PC-3 (cell line): Measurements from ENCODE around the gene RAB40C. TPM values are rescaled to one million over a fixed set of nuclear protein-coding genes. Genes with fewer than 3 reads are reported as not detected.

Experiments
- ATAC-seq: fragments of 200-7000 bp; cut with Tn5 transposase; 2 replicates; pipeline ENCODE4 v1.9.1; 2020; ENCODE audit warnings: mild to moderate bottlenecking, moderate library complexity
- BruUV-seq: library from RNA; stranded (reverse); fragments of 400-500 nt; replicated peaks from 2 replicates; lab custom pipeline; 2021; lab: Mats Ljungman, UMichigan
- CTCF ChIA-PET: fragments of 300-600 bp; sonication (Branson Sonifier 250); formaldehyde crosslinking; loops from one replicate; lab custom pipeline; 2022; ENCODE audit warnings: antibody characterized with exemption; lab: Charles Lee
- POLR2A ChIA-PET: fragments of 300-600 bp; sonication (Branson Sonifier 250); formaldehyde crosslinking; loops from one replicate; lab custom pipeline; 2022; ENCODE audit warnings: antibody characterized with exemption; ENCODE audit not compliant: unreplicated experiment; lab: Charles Lee
- DNase-seq: peaks from one replicate; pipeline ENCODE4 v3.0.0-alpha.2; 2015
- H2AFZ ChIP-seq: fragments of 300-600 bp; sonication (generic); 2 replicates; pipeline ENCODE4 v1.6.0; 2016; ENCODE audit warnings: antibody characterized with exemption, low read length
- H3F3A ChIP-seq: fragments of 300-600 bp; sonication (generic); one replicate; pipeline ENCODE4 v1.6.0; 2017; ENCODE audit warnings: antibody characterized with exemption, low read length, control low read depth, mild to moderate bottlenecking; ENCODE audit not compliant: unreplicated experiment
- H3K27ac ChIP-seq: fragments of 300-600 bp; sonication (generic); 2 replicates; pipeline ENCODE4 v1.5.1; 2016; ENCODE audit warnings: mild to moderate bottlenecking, low read length
- H3K27me3 ChIP-seq: fragments of 300-600 bp; sonication (generic); 2 replicates; pipeline ENCODE4 v1.6.1; 2016; ENCODE audit warnings: low read length, mixed read lengths
- H3K36me3 ChIP-seq: fragments of 300-600 bp; sonication (generic); 2 replicates; pipeline ENCODE4 v1.6.1; 2016; ENCODE audit warnings: low read depth, mixed run types, low read length, mixed read lengths
- H3K4me1 ChIP-seq: fragments of 300-600 bp; sonication (generic); 2 replicates; pipeline ENCODE4 v1.5.1; 2016; ENCODE audit warnings: low read length; ENCODE audit not compliant: insufficient read depth
- H3K4me2 ChIP-seq: fragments of 300-600 bp; sonication (generic); 2 replicates; pipeline ENCODE4 v1.6.0; 2016; ENCODE audit warnings: low read length
- H3K4me3 ChIP-seq: fragments of 300-600 bp; sonication (generic); 2 replicates; pipeline ENCODE4 v1.5.1; 2016; ENCODE audit warnings: mild to moderate bottlenecking, low read length, mixed read lengths
- H3K79me2 ChIP-seq: fragments of 300-600 bp; sonication (generic); 2 replicates; pipeline ENCODE4 v1.6.1; 2017; ENCODE audit warnings: low read length, mixed read lengths
- H3K9ac ChIP-seq: fragments of 300-600 bp; sonication (generic); 2 replicates; pipeline ENCODE4 v1.6.0; 2016; ENCODE audit warnings: mild to moderate bottlenecking, low read length
- H3K9me2 ChIP-seq: fragments of 300-600 bp; sonication (generic); replicated peaks from 2 replicates; pipeline ENCODE4 v1.6.1; 2016; ENCODE audit warnings: mixed run types, low read length, mixed read lengths
- H3K9me3 ChIP-seq: fragments of 300-600 bp; sonication (generic); 2 replicates; pipeline ENCODE4 v1.6.1; 2016; ENCODE audit warnings: low read length, mixed read lengths
- H4K20me1 ChIP-seq: fragments of 300-600 bp; sonication (generic); 2 replicates; pipeline ENCODE4 v1.6.1; 2016; ENCODE audit warnings: low read length, mixed read lengths
- CTCF ChIP-seq: fragments of 300-600 bp; sonication (generic); conservative IDR thresholded peaks from 2 replicates; pipeline ENCODE4 v1.5.1; 2017; ENCODE audit warnings: antibody characterized with exemption, low read depth, mild to moderate bottlenecking, low read length
- EZH2 ChIP-seq: fragments of 300-600 bp; sonication (generic); IDR thresholded peaks from one replicate; pipeline ENCODE4 v1.6.1; 2017; ENCODE audit warnings: antibody characterized with exemption, mild to moderate bottlenecking, low read length; ENCODE audit not compliant: unreplicated experiment
- EZH2phosphoT487 ChIP-seq: fragments of 300-600 bp; sonication (generic); IDR thresholded peaks from 2 replicates; pipeline ENCODE4 v1.6.1; 2018; ENCODE audit warnings: mild to moderate bottlenecking, antibody characterized with exemption, low read length, borderline replicate concordance
- intact Hi-C: fragments of 100-400 bp; cut with micrococcal nuclease; formaldehyde crosslinking; loops from 2 replicates; pipeline ENCODE4 v1.9.0; 2023
- total RNA-seq: library from RNA; depleted of rRNA; stranded (reverse); fragments of >200 nt; gene quantifications from 2 replicates; pipeline ENCODE4 v1.2.3, GENCODE V29; 2014

RAB40C gene
- total RNA-seq, 1 experiment from 2014 or later: 19.5 TPM

- H3K4me3 ChIP-seq: no peak overlapping the region
- no peak for TF ChIP-seq EZH2phosphoT487
- TF ChIP-seq EZH2: no peak
- no peak for TF ChIP-seq CTCF
- no peaks in the 10 kb centered on the region for H3F3A ChIP-seq
- no TSS peak for BruUV-seq
- H2AFZ ChIP-seq: no peak overlapping the region
- H3K36me3 ChIP-seq: no peaks in the 10 kb centered on the region
- no peak overlapping the region for H3K27ac ChIP-seq
- H3K9me2 ChIP-seq: no peaks in the 10 kb centered on the region
- intact Hi-C loops: loop anchor here (10.0 kb wide), 1 partner anchor 56 kb away; the partner anchor contains the start of gene CAPN15
- POLR2A ChIA-PET: no interaction called here
- CTCF ChIA-PET: no interaction called here
- no peak overlapping the region for H3K4me2 ChIP-seq
- no peaks in the 10 kb centered on the region for H4K20me1 ChIP-seq
- ATAC-seq: no peak
- H3K79me2 ChIP-seq: no peaks in the 10 kb centered on the region
- no peaks in the 10 kb centered on the region for H3K27me3 ChIP-seq
- no peaks in the 10 kb centered on the region for H3K4me1 ChIP-seq
- DNase-seq: no peak
- no peaks in the 10 kb centered on the region for H3K9me3 ChIP-seq
- H3K9ac ChIP-seq: no peak overlapping the region
These were observed 9.5 kb upstream of the RAB40C start for GRCh38 chr16:580141-580945.

DNA sequence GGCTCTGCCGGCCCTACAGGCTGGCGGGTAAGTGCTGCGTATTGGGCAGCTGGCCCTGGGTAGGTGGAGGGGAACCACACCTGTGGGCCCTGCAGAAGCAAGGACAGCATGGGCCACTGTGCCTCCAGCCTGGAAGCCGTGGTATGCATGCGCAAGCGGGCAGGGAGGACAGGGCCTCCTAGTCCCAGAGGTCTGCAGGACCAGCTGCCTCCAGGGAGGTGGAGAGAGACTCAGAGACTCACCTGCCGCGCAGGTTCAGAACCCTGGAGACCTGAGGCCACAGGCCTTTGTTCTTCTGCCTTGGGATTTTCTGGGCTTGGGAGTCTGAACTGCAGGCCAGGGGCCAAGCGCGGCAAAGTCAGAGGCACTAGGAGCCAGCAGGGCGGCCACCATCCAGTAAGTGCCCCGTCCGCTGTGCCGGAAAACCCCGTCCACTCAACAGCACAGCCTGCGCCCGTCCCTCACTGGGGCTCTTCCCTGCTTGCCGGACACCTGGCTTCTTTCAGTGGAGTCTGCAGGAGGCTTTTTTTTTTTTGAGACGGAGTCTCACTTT lies 8.8 kb upstream of the RAB40C start:
- no TSS peak for BruUV-seq
- POLR2A ChIA-PET: no interaction called here
- ATAC-seq: no peak
- H4K20me1 ChIP-seq: no peaks in the 10 kb centered on the region
- no peak overlapping the region for H3K27ac ChIP-seq
- no peaks in the 10 kb centered on the region for H3K27me3 ChIP-seq
- H3F3A ChIP-seq: no peaks in the 10 kb centered on the region
- no peak overlapping the region for H3K4me2 ChIP-seq
- H3K4me1 ChIP-seq: no peaks in the 10 kb centered on the region
- H2AFZ ChIP-seq: no peak overlapping the region
- H3K9ac ChIP-seq: no peak overlapping the region
- no peaks in the 10 kb centered on the region for H3K79me2 ChIP-seq
- no peaks in the 10 kb centered on the region for H3K36me3 ChIP-seq
- H3K4me3 ChIP-seq: no peak overlapping the region
- H3K9me3 ChIP-seq: no peaks in the 10 kb centered on the region
- no peak for DNase-seq
- intact Hi-C loops: loop anchor here (10.0 kb wide), 1 partner anchor 56 kb away; the partner anchor contains the start of gene CAPN15
- TF ChIP-seq EZH2 (no peak), EZH2phosphoT487 (no peak), CTCF (no peak)
- CTCF ChIA-PET: no interaction called here
- no peaks in the 10 kb centered on the region for H3K9me2 ChIP-seq

DNA sequence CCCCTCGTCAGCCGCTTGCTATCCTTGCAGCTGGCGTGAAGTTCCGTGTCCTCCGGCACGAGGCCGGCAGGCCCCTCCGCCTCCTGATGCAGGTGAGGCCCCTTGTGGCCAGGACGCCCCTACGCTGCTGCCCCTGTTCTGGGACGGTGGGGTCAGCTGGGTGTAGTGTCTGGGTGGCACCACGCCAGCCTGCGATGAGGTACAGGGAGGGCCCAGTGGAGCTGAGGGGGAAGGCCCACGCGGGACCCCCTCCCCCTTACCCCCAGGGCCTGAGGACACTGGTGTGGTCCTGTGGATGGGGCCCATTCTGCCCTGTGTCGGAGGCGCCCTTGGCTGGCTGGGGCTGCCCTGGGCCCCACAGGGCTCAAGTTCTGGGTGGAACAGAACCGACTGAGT lies 7.7 kb upstream of the RAB40C start:
- H3K9ac ChIP-seq: no peak overlapping the region
- no TSS peak for BruUV-seq
- H3K9me2 ChIP-seq: no peaks in the 10 kb centered on the region
- no peak overlapping the region for H3K4me3 ChIP-seq
- no peaks in the 10 kb centered on the region for H3F3A ChIP-seq
- H3K4me2 ChIP-seq: no peak overlapping the region
- TF ChIP-seq EZH2phosphoT487 (no peak), EZH2 (no peak), CTCF (no peak)
- POLR2A ChIA-PET: interaction anchor here (0.6 kb wide), 2 partner anchors 146 to 961 kb away, joined by 3 to 5 read pairs; no protein-coding TSS in a partner anchor
- H3K27ac ChIP-seq: no peak overlapping the region
- H3K36me3 ChIP-seq: no peaks in the 10 kb centered on the region
- no peaks in the 10 kb centered on the region for H3K4me1 ChIP-seq
- no peaks in the 10 kb centered on the region for H3K27me3 ChIP-seq
- H3K79me2 ChIP-seq: no peaks in the 10 kb centered on the region
- CTCF ChIA-PET: no interaction called here
- ATAC-seq (no peak), DNase-seq (no peak)
- intact Hi-C loops: loop anchor here (10.0 kb wide), 1 partner anchor 57 kb away; the partner anchor contains the start of gene CAPN15
- no peak overlapping the region for H2AFZ ChIP-seq
- H4K20me1 ChIP-seq: no peaks in the 10 kb centered on the region
- H3K9me3 ChIP-seq: no peaks in the 10 kb centered on the region
